Measurements from ENCODE around the gene IL9.
"Not testable (repeated sequence)": the region's sequence is repeated elsewhere in the genome, so short reads cannot be mapped to it uniquely, and the experiment has no call there.

- TF ChIP-seq EZH2 (IDR thresholded peaks at IDR 0.05); POLR2AphosphoS5 (IDR thresholded peaks at IDR 0.05; ENCODE audit: borderline replicate concordance, low read depth, low read length): not testable (repeated sequence)
Observed at GRCh38 chr5:135859186-135859585, 36.5 kb downstream of the IL9 start.
